ELF-1 (cell line): ENCODE data around the gene NT5C3B.

Source experiments
- DNase-seq: peaks from one replicate; pipeline ENCODE4 v3.0.0-alpha.2; 2016; ENCODE audit warnings: low read depth, low spot score

Gene NT5C3B

GRCh38 chr17:41784207-41784744 lies 51.8 kb downstream of the NT5C3B start:
- peak; percentile 36 for DNase-seq

GRCh38 chr17:41782142-41782541 lies 53.9 kb downstream of the NT5C3B start:
- DNase-seq, result no peak

GRCh38 chr17:41781404-41782110 lies 54.5 kb downstream of the NT5C3B start:
- no peak for DNase-seq

GRCh38 chr17:41779954-41780353 lies 56.1 kb downstream of the NT5C3B start:
- no peak for DNase-seq

- no peak for DNase-seq
Measured at GRCh38 chr17:41777574-41778188, 58.4 kb downstream of the NT5C3B start.

GRCh38 chr17:41777157-41777573 lies 58.9 kb downstream of the NT5C3B start:
- DNase-seq, result peak; percentile 78

GRCh38 chr17:41776262-41776900 lies 59.7 kb downstream of the NT5C3B start:
- DNase-seq, result peak; percentile 32

- peak; percentile 66 for DNase-seq
Measured at GRCh38 chr17:41775394-41776226, 60.4 kb downstream of the NT5C3B start.
